Vagina (tissue), 2 donors: Measurements from ENCODE around the gene SIDT2. TPM values are rescaled to one million over a fixed set of nuclear protein-coding genes. Genes with fewer than 3 reads are reported as not detected.

Source experiments
- DNase-seq, 2 donors: peaks; one replicate each; pipeline ENCODE4 v3.0.0-alpha.2; 2017; ENCODE audit errors: extremely low spot score in 2 of 2
- H3K27ac ChIP-seq: fragments of 200-600 bp; sonication (generic); one replicate; pipeline ENCODE4 v1.5.1; 2019
- H3K27me3 ChIP-seq: fragments of 200-600 bp; sonication (generic); one replicate; pipeline ENCODE4 v1.5.1; 2019
- H3K36me3 ChIP-seq, 2 donors: fragments of 200-600 bp; sonication (generic); one replicate each; pipeline ENCODE4 v1.5.1; 2017 to 2019
- H3K4me1 ChIP-seq: fragments of 200-600 bp; sonication (generic); one replicate; pipeline ENCODE4 v1.5.1; 2019
- H3K4me3 ChIP-seq, 2 donors: fragments of 200-600 bp; sonication (generic); 1 replicate in 1 of 2; 2 replicates in 1 of 2; pipeline ENCODE4 v1.5.1; 2016 to 2019
- H3K9me3 ChIP-seq: fragments of 200-600 bp; sonication (generic); one replicate; pipeline ENCODE4 v1.5.1; 2019
- POLR2A ChIP-seq, 2 donors: fragments of 450-650 bp; IDR thresholded peaks; one replicate each; pipeline ENCODE4 v1.6.1; 2017; ENCODE audit warnings: antibody characterized with exemption in 2 of 2, mild to moderate bottlenecking in 2 of 2, moderate library complexity in 2 of 2
- POLR2AphosphoS5 ChIP-seq, 2 donors: sonication (generic); formaldehyde crosslinking; IDR thresholded peaks; one replicate each; pipeline ENCODE4 v1.9.0; 2017; ENCODE audit warnings: antibody characterized with exemption in 2 of 2, mild to moderate bottlenecking in 2 of 2, low read depth in 1 of 2; ENCODE audit not compliant: insufficient read depth in 1 of 2
- intact Hi-C: fragments of 100-400 bp; cut with DNase I; formaldehyde crosslinking; loops from one replicate; pipeline ENCODE4 v1.15.1; 2023
- total RNA-seq: library from RNA; depleted of rRNA; stranded (reverse); fragments of >200 nt; gene quantifications from one replicate; pipeline ENCODE4 v1.2.3, GENCODE V29; 2016
- TF ChIP-seq, protein P1 (sequence below), 3 experiments: fragments of 450-650 bp in 2 of 3; fragments of 200-600 bp in 1 of 3; sonication (generic) in 1 of 3; IDR thresholded peaks; one replicate each; pipeline ENCODE4 v1.5.1; 2017 to 2019; ENCODE audit warnings: antibody characterized with exemption in 3 of 3, mild to moderate bottlenecking in 2 of 3, moderate library complexity in 2 of 3

Gene SIDT2
- total RNA-seq, 1 donor from 2014 or later = 24.8 TPM

GRCh38 chr11:117218133-117218915, 39.8 kb downstream of the SIDT2 start:
- Histone ChIP-seq H3K9me3 (no peaks in the 10 kb centered on the region), H3K4me3 (peak overlapping the region in 1 of 2 donors; percentile 26), H3K36me3 (peaks cover 0 to 50% of the 10 kb centered on the region in 2 donors), H3K27ac (peak overlapping the region; percentile 81), H3K27me3 (no peaks in the 10 kb centered on the region), H3K4me1 (peaks cover 46% of the 10 kb centered on the region)
- no peak for DNase-seq
- intact Hi-C loops = loop anchor here (2.0 kb wide), 1 partner anchor 20 kb away; the partner anchor contains the start of gene TAGLN
- TF ChIP-seq, protein P1, sequence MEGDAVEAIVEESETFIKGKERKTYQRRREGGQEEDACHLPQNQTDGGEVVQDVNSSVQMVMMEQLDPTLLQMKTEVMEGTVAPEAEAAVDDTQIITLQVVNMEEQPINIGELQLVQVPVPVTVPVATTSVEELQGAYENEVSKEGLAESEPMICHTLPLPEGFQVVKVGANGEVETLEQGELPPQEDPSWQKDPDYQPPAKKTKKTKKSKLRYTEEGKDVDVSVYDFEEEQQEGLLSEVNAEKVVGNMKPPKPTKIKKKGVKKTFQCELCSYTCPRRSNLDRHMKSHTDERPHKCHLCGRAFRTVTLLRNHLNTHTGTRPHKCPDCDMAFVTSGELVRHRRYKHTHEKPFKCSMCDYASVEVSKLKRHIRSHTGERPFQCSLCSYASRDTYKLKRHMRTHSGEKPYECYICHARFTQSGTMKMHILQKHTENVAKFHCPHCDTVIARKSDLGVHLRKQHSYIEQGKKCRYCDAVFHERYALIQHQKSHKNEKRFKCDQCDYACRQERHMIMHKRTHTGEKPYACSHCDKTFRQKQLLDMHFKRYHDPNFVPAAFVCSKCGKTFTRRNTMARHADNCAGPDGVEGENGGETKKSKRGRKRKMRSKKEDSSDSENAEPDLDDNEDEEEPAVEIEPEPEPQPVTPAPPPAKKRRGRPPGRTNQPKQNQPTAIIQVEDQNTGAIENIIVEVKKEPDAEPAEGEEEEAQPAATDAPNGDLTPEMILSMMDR (IDR thresholded peaks at IDR 0.05) = no peak
- TF ChIP-seq POLR2AphosphoS5 (IDR thresholded peaks at IDR 0.05; ENCODE audit: insufficient read depth in 1 of 2, low read depth in 1 of 2) = peak in 1 of 2 donors; percentile 36
- TF ChIP-seq POLR2A (IDR thresholded peaks at IDR 0.05) = no peak

DNA sequence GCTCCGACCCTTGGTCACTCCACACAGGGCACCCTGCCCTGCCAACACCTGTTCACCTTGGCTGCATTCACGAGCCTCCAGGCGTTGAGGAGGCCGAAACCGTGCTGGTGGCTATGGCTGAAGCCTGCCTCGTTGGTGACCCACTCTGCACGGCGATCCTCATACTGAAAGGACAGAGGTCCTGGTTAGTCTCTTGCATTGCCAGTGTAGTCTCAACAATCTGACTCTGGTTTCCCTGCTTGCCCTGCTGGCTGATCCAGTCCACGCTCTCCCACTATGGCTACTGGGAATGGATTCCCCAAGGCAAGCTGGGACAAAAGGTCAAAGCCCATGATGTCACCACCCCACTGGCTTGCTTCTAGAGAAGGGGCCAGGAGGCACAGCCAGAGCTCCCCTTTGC, 40.5 kb downstream of the SIDT2 start:
- intact Hi-C loops = loop anchor here (2.0 kb wide), 1 partner anchor 20 kb away; the partner anchor contains the start of gene TAGLN
- no peaks in the 10 kb centered on the region for H3K27me3 ChIP-seq
- no peak for DNase-seq
- TF ChIP-seq, protein P1 (IDR thresholded peaks at IDR 0.05) = no peak
- TF ChIP-seq POLR2A (IDR thresholded peaks at IDR 0.05) (no peak), POLR2AphosphoS5 (IDR thresholded peaks at IDR 0.05; ENCODE audit: insufficient read depth in 1 of 2, low read depth in 1 of 2) (no peak)
- no peak overlapping the region for H3K4me3 ChIP-seq
- H3K27ac ChIP-seq = peak overlapping the region; percentile 81
- H3K4me1 ChIP-seq = peaks cover 51% of the 10 kb centered on the region
- H3K36me3 ChIP-seq = peaks cover 0 to 46% of the 10 kb centered on the region in 2 donors
- no peaks in the 10 kb centered on the region for H3K9me3 ChIP-seq

- H3K4me1 ChIP-seq = peaks cover 51% of the 10 kb centered on the region
- no peaks in the 10 kb centered on the region for H3K27me3 ChIP-seq
- H3K9me3 ChIP-seq = no peaks in the 10 kb centered on the region
- peak overlapping the region; percentile 81 for H3K27ac ChIP-seq
- H3K36me3 ChIP-seq = peaks cover 0 to 41% of the 10 kb centered on the region in 2 donors
- intact Hi-C loops = loop anchor here (2.0 kb wide), 1 partner anchor 21 kb away; the partner anchor contains the start of gene TAGLN
- TF ChIP-seq, protein P1 (IDR thresholded peaks at IDR 0.05) = no peak
- TF ChIP-seq POLR2A (IDR thresholded peaks at IDR 0.05) = no peak
- no peak for TF ChIP-seq POLR2AphosphoS5 (IDR thresholded peaks at IDR 0.05; ENCODE audit: insufficient read depth in 1 of 2, low read depth in 1 of 2)
- H3K4me3 ChIP-seq = no peak overlapping the region
- DNase-seq = no peak
These were observed 40.9 kb downstream of the SIDT2 start for GRCh38 chr11:117219455-117219854.

- Histone ChIP-seq H3K4me1 (peaks cover 51% of the 10 kb centered on the region), H3K27ac (peak overlapping the region; percentile 81), H3K9me3 (no peaks in the 10 kb centered on the region), H3K4me3 (no peak overlapping the region), H3K27me3 (no peaks in the 10 kb centered on the region), H3K36me3 (peaks cover 0 to 36% of the 10 kb centered on the region in 2 donors)
- TF ChIP-seq POLR2A (IDR thresholded peaks at IDR 0.05) (no peak), POLR2AphosphoS5 (IDR thresholded peaks at IDR 0.05; ENCODE audit: insufficient read depth in 1 of 2, low read depth in 1 of 2) (no peak)
- TF ChIP-seq, protein P1 (IDR thresholded peaks at IDR 0.05) = no peak
- intact Hi-C loops = loop anchor here (2.0 to 10.0 kb wide), 3 partner anchors 21 to 115 kb away; partner anchors contain the start of genes SIDT2 and TAGLN
- DNase-seq = no peak
These were observed 41.5 kb downstream of the SIDT2 start for GRCh38 chr11:117219995-117220394.
